EH (cell line): Measurements from ENCODE around the gene GPR89B.
"Not testable (repeated sequence)": the region's sequence is repeated elsewhere in the genome, so short reads cannot be mapped to it uniquely, and the experiment has no call there.

Experiments used
- DNase-seq: peaks from one replicate; pipeline ENCODE4 v3.0.0-alpha.2; 2015; ENCODE audit warnings: low read depth

The GPR89B gene

GRCh38 chr1:148032690-148033089 lies 104.5 kb downstream of the GPR89B start:
- DNase-seq: not testable (repeated sequence)

GRCh38 chr1:148033147-148033546 lies 104.9 kb downstream of the GPR89B start:
- not testable (repeated sequence) for DNase-seq

- DNase-seq: not testable (repeated sequence)
These were observed 109.7 kb downstream of the GPR89B start for GRCh38 chr1:148037850-148038461.

- DNase-seq: peak; percentile 96
These were observed 110.5 kb downstream of the GPR89B start for GRCh38 chr1:148038462-148039333.
